CD4-positive, alpha-beta T cell treated with Interleukin-21 for 1 hour (primary cell): ENCODE data around the gene SPNS3.

Experiments
- DNase-seq: peaks from one replicate; pipeline ENCODE4 v3.0.0-alpha.2; 2020

Gene SPNS3

GRCh38 chr17:4427505-4427904 lies 6.2 kb upstream of the SPNS3 start:
- DNase-seq: no peak

- DNase-seq: no peak
These were observed 2.6 kb downstream of the SPNS3 start for GRCh38 chr17:4436381-4436780.

GRCh38 chr17:4436846-4437245 lies 3.1 kb downstream of the SPNS3 start:
- DNase-seq: no peak

- no peak for DNase-seq
These were observed 4.6 kb downstream of the SPNS3 start for GRCh38 chr17:4438162-4438944.

- DNase-seq: no peak
These were observed 6.3 kb downstream of the SPNS3 start for GRCh38 chr17:4440021-4440420.

GRCh38 chr17:4440690-4441686 lies 7.2 kb downstream of the SPNS3 start:
- no peak for DNase-seq

GRCh38 chr17:4442582-4442981 lies 8.8 kb downstream of the SPNS3 start:
- DNase-seq: no peak

- DNase-seq: no peak
These were observed 9.7 kb downstream of the SPNS3 start for GRCh38 chr17:4443476-4443875.

GRCh38 chr17:4444782-4445473 lies 11.2 kb downstream of the SPNS3 start:
- no peak for DNase-seq

- no peak for DNase-seq
These were observed 12.0 kb downstream of the SPNS3 start for GRCh38 chr17:4445731-4446130.

GRCh38 chr17:4446326-4447071 lies 12.8 kb downstream of the SPNS3 start:
- DNase-seq: no peak

- DNase-seq: no peak
These were observed 14.6 kb downstream of the SPNS3 start for GRCh38 chr17:4448197-4448980.

- DNase-seq: no peak
These were observed 16.0 kb downstream of the SPNS3 start for GRCh38 chr17:4449736-4450135.

GRCh38 chr17:4450710-4451316 lies 17.1 kb downstream of the SPNS3 start:
- no peak for DNase-seq

- DNase-seq: no peak
These were observed 20.3 kb downstream of the SPNS3 start for GRCh38 chr17:4453812-4454591.

GRCh38 chr17:4460661-4461060 lies 26.9 kb downstream of the SPNS3 start:
- DNase-seq: no peak

- no peak for DNase-seq
These were observed 30.2 kb downstream of the SPNS3 start for GRCh38 chr17:4463818-4464476.

GRCh38 chr17:4465786-4466185 lies 32.0 kb downstream of the SPNS3 start:
- no peak for DNase-seq

GRCh38 chr17:4467287-4467686 lies 33.5 kb downstream of the SPNS3 start:
- DNase-seq: no peak

- no peak for DNase-seq
These were observed 35.8 kb downstream of the SPNS3 start for GRCh38 chr17:4469552-4469951.
